A673 (cell line): ENCODE measurements around the gene CDH4. TPM values are rescaled to one million over a fixed set of nuclear protein-coding genes. Genes with fewer than 3 reads are reported as not detected.

Source experiments
- BruUV-seq: library from RNA; stranded (reverse); fragments of 400-500 nt; replicated peaks from 2 replicates; lab custom pipeline; 2021; lab: Mats Ljungman, UMichigan
- CTCF ChIA-PET: fragments of 300-600 bp; sonication (Branson Sonifier 250); formaldehyde crosslinking; loops from one replicate; lab custom pipeline; 2022; ENCODE audit warnings: antibody characterized with exemption; lab: Charles Lee
- POLR2A ChIA-PET: fragments of 300-600 bp; sonication (Branson Sonifier 250); formaldehyde crosslinking; loops from one replicate; lab custom pipeline; 2022; ENCODE audit warnings: antibody characterized with exemption; ENCODE audit not compliant: low non-redundant PET; lab: Charles Lee
- DNase-seq: peaks from one replicate; pipeline ENCODE4 v3.0.0-alpha.2; 2015; ENCODE audit warnings: low spot score
- H3K27ac ChIP-seq: fragments of 200-600 bp; sonication (generic); 2 replicates; pipeline ENCODE4 v1.5.1; 2016; ENCODE audit warnings: mixed run types, low read depth, mild to moderate bottlenecking, mixed read lengths, antibody characterized with exemption, low read length; ENCODE audit not compliant: poor library complexity, severe bottlenecking
- H3K27me3 ChIP-seq: fragments of 200-600 bp; sonication (generic); replicated peaks from 2 replicates; pipeline ENCODE4 v1.6.1; 2017; ENCODE audit warnings: mixed run types, low read depth, mild to moderate bottlenecking, mixed read lengths, antibody characterized with exemption, low read length; ENCODE audit not compliant: insufficient read depth, poor library complexity
- H3K36me3 ChIP-seq: fragments of 200-600 bp; sonication (generic); 2 replicates; pipeline ENCODE4 v1.6.1; 2016; ENCODE audit warnings: mixed run types, mild to moderate bottlenecking, mixed read lengths, antibody characterized with exemption, low read length; ENCODE audit not compliant: insufficient read depth, poor library complexity, severe bottlenecking
- H3K4me1 ChIP-seq: fragments of 200-600 bp; sonication (generic); 2 replicates; pipeline ENCODE4 v1.6.1; 2017; ENCODE audit warnings: mixed run types, mild to moderate bottlenecking, mixed read lengths, antibody characterized with exemption, low read length; ENCODE audit not compliant: insufficient read depth, poor library complexity, severe bottlenecking
- H3K4me3 ChIP-seq: fragments of 200-600 bp; sonication (generic); 2 replicates; pipeline ENCODE4 v1.5.1; 2016; ENCODE audit warnings: low read depth, mixed run types, mild to moderate bottlenecking, mixed read lengths, low read length; ENCODE audit not compliant: poor library complexity, severe bottlenecking
- H3K9me3 ChIP-seq: fragments of 200-600 bp; sonication (generic); 2 replicates; pipeline ENCODE4 v1.6.1; 2016; ENCODE audit warnings: mixed run types, low read depth, mild to moderate bottlenecking, mixed read lengths, antibody characterized with exemption, low read length; ENCODE audit not compliant: poor library complexity, severe bottlenecking
- CTCF ChIP-seq: fragments of 300-800, 200-600 bp; sonication (generic); conservative IDR thresholded peaks from 2 replicates; pipeline ENCODE4 v1.5.1; 2017; ENCODE audit warnings: low read depth, mild to moderate bottlenecking, antibody characterized with exemption, low read length, moderate library complexity, mixed read lengths
- EZH2 ChIP-seq: fragments of 200-600 bp; sonication (generic); IDR thresholded peaks from 2 replicates; pipeline ENCODE4 v1.6.1; 2017; ENCODE audit warnings: borderline replicate concordance, low read depth, mild to moderate bottlenecking, mixed read lengths, antibody characterized with exemption, low read length; ENCODE audit not compliant: poor library complexity, severe bottlenecking
- intact Hi-C: fragments of 100-400 bp; cut with micrococcal nuclease; formaldehyde crosslinking; loops from one replicate; pipeline ENCODE4 v1.10.0; 2022; ENCODE audit not compliant: unreplicated experiment
- total RNA-seq: library from RNA; stranded (reverse); gene quantifications from 2 replicates; pipeline ENCODE4 v1.2.3, GENCODE V29; 2021

CDH4 gene
- total RNA-seq, 1 experiment from 2014 or later, result 8.3 TPM

DNA sequence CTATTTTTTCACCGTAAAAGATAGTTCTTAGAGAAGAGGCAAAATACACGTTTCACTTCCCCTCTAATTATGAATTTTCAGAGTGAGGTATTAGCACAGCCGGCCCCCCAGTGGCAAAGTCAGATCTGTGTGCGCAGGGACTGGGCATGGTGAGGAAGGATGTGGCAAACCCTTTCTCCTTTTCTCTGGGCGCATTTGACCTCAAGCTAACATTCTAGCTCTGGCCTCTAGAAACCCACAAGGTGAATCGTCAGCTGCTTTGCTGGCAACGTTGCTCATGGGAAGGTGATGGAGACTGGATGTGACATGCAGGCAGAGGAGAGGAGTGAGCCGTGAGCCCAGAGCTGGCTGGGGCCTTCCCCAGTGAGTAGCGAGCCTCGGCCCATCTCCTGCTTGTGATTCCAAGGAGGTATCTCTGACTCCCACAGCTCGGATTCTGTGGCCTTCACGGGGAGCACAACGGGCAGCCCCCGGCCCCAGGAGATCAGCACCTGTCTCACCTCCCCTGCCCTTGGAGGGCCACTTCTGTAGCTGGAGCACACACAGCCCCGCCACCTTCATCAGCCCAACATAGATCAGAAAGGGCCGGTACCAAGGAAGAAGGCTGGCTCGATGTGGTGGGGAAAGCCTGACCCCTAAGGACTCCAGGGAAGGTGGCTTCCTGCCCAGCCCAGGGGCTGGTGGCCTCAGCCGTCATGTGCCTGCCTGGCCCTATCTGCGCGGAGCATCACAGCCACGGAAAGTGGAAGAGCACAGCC lies 660.8 kb downstream of the CDH4 start:
- no peaks in the 10 kb centered on the region for H3K36me3 ChIP-seq
- H3K27ac ChIP-seq, result no peak overlapping the region
- H3K9me3 ChIP-seq, result no peaks in the 10 kb centered on the region
- no TSS peak for BruUV-seq
- no peak for DNase-seq
- POLR2A ChIA-PET, result no interaction called here
- no peaks in the 10 kb centered on the region for H3K4me1 ChIP-seq
- intact Hi-C loops, result no loop called here
- CTCF ChIA-PET, result no interaction called here
- no peak for TF ChIP-seq CTCF
- peaks cover 21% of the 10 kb centered on the region for H3K27me3 ChIP-seq
- H3K4me3 ChIP-seq, result no peak overlapping the region

DNA sequence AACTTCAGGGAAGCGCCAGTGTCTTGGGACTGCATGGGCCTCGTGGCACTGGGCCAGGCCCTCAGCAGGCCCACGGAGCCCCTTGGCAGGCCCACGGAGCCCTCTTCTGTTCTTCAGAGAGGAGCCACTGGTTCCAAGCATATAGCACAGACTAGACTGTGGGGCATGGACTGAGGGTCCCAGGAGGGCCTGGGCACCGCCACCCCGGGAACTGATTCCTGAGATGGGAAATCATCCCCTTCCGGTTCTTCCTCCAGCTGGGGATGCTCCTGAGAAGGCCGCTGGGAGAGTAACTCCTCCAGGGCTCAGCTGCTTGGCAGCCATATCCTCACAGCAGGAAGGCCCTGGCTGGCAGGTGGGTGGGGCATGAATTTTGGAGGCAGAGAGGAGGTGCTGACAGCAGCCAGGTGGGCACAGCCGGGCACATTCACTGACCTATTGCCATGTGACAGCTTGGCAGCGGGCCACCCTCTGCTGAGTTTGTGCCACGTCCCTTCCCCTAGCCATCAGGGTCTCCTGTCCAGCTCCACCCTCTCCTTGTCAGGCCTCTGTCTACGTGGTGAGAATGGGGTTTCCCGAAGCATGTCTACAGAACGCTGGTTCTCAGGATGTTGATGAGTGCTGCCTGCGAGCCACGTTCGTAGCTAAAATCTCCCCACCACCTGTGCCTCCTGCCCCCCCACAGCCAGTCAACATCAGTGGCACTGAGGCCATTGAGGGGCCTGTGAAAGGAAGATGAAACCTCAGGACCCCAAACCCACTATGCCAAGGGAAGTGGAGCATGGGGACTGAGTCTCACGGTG lies 661.6 kb downstream of the CDH4 start:
- CTCF ChIA-PET, result no interaction called here
- TF ChIP-seq CTCF (no peak), EZH2 (no peak)
- intact Hi-C loops, result no loop called here
- Histone ChIP-seq H3K4me1 (no peaks in the 10 kb centered on the region), H3K9me3 (no peaks in the 10 kb centered on the region), H3K27ac (no peak overlapping the region), H3K27me3 (peaks cover 19% of the 10 kb centered on the region), H3K4me3 (no peak overlapping the region), H3K36me3 (no peaks in the 10 kb centered on the region)
- BruUV-seq, result no TSS peak
- no peak for DNase-seq
- POLR2A ChIA-PET, result no interaction called here

GRCh38 chr20:61915101-61915500 lies 663.0 kb downstream of the CDH4 start:
- no peak for DNase-seq
- ChIA-PET CTCF (no interaction called here), POLR2A (no interaction called here)
- H3K4me1 ChIP-seq, result no peaks in the 10 kb centered on the region
- TF ChIP-seq EZH2 (no peak), CTCF (no peak)
- H3K27ac ChIP-seq, result no peak overlapping the region
- H3K4me3 ChIP-seq, result no peak overlapping the region
- no peaks in the 10 kb centered on the region for H3K36me3 ChIP-seq
- H3K9me3 ChIP-seq, result no peaks in the 10 kb centered on the region
- BruUV-seq, result no TSS peak
- intact Hi-C loops, result no loop called here
- H3K27me3 ChIP-seq, result peaks cover 17% of the 10 kb centered on the region
